HCT116 (cell line): ENCODE measurements around the gene CIDEA. TPM values are rescaled to one million over a fixed set of nuclear protein-coding genes. Genes with fewer than 3 reads are reported as not detected.
"Not testable (repeated sequence)": the region's sequence is repeated elsewhere in the genome, so short reads cannot be mapped to it uniquely, and the experiment has no call there.

Experiments
- ATAC-seq: fragments of 200-7000 bp; cut with Tn5 transposase; 2 replicates; pipeline ENCODE4 v1.9.1; 2020; ENCODE audit warnings: mild to moderate bottlenecking, moderate library complexity
- BruUV-seq: library from RNA; stranded (reverse); fragments of 400-500 nt; replicated peaks from 2 replicates; lab custom pipeline; 2021; lab: Mats Ljungman, UMichigan
- CTCF ChIA-PET: fragments of 300-600 bp; sonication (Branson Sonifier 250); formaldehyde crosslinking; loops from one replicate; lab custom pipeline; 2021; ENCODE audit warnings: antibody characterized with exemption; lab: Charles Lee
- POLR2A ChIA-PET: fragments of 300-600, 350-600 bp; sonication (Branson Sonifier 250); formaldehyde crosslinking; loops from one replicate; lab custom pipeline; 2021; ENCODE audit warnings: antibody characterized with exemption; lab: Charles Lee
- RAD21 ChIA-PET, 2 experiments: fragments of 300-600 bp; sonication (Branson Sonifier 250); formaldehyde crosslinking; loops; one replicate each; lab custom pipeline; 2023; ENCODE audit warnings: low total read pairs in 2 of 2; ENCODE audit not compliant: uncharacterized antibody in 2 of 2, unreplicated experiment in 2 of 2, low non-redundant PET in 1 of 2; lab: Charles Lee
- DNase-seq: peaks from one replicate; pipeline ENCODE4 v3.0.0-alpha.2; 2010; ENCODE audit warnings: low read depth, low spot score
- H2AFZ ChIP-seq: fragments of 200-600 bp; shearing (Covaris generic), sonication (generic); 2 replicates; pipeline ENCODE4 v1.6.1; 2017; ENCODE audit warnings: low read depth, mixed run types, mixed read lengths, antibody characterized with exemption, low read length; ENCODE audit not compliant: poor library complexity, severe bottlenecking
- H3K27ac ChIP-seq: 2 replicates; pipeline ENCODE4 v1.5.1; 2012; ENCODE audit warnings: low read depth, low read length
- H3K27me3 ChIP-seq: fragments of 200-600 bp; sonication (generic); 2 replicates; pipeline ENCODE4 v1.6.1; 2016; ENCODE audit warnings: mixed run types, low read length, mixed read lengths; ENCODE audit not compliant: insufficient read depth
- H3K36me3 ChIP-seq, 2 experiments: fragments of 200-500 bp in 1 of 2; fragments of 200-600 bp in 1 of 2; sonication (Bioruptor generic) in 1 of 2; sonication (generic) in 1 of 2; 2 replicates each; pipeline versions ENCODE4 v1.5.1 to v1.6.1; 2014 to 2016; ENCODE audit warnings: low read length in 2 of 2, inconsistent platforms in 1 of 2, mixed read lengths in 1 of 2, mixed run types in 1 of 2; ENCODE audit not compliant: insufficient read depth in 2 of 2, control insufficient read depth in 1 of 2
- H3K4me1 ChIP-seq, 2 experiments: fragments of 200-600 bp in 1 of 2; sonication (generic) in 1 of 2; 2 replicates each; pipeline versions ENCODE4 v1.5.1 to v1.6.1; 2012 to 2017; ENCODE audit warnings: low read length in 2 of 2, inconsistent platforms in 1 of 2, mild to moderate bottlenecking in 1 of 2, mixed read lengths in 1 of 2, mixed run types in 1 of 2, moderate library complexity in 1 of 2; ENCODE audit not compliant: insufficient read depth in 2 of 2, control insufficient read depth in 1 of 2
- H3K4me2 ChIP-seq: fragments of 200-600 bp; sonication (generic); 2 replicates; pipeline ENCODE4 v1.6.1; 2017; ENCODE audit warnings: mixed run types, low read length, mixed read lengths
- H3K4me3 ChIP-seq, 2 experiments: fragments of 200-600 bp in 1 of 2; sonication (generic) in 1 of 2; replicated peaks in 1 of 2; 2 replicates each; pipeline ENCODE4 v1.5.1; 2011 to 2016; ENCODE audit warnings: low read length in 2 of 2, control low read depth in 1 of 2, low read depth in 1 of 2, mild to moderate bottlenecking in 1 of 2, mixed read lengths in 1 of 2, mixed run types in 1 of 2
- H3K79me2 ChIP-seq: fragments of 200-600 bp; sonication (generic); 2 replicates; pipeline ENCODE4 v1.6.1; 2017; ENCODE audit warnings: mild to moderate bottlenecking, mixed run types, low read length, moderate library complexity, mixed read lengths; ENCODE audit not compliant: insufficient read depth
- H3K9ac ChIP-seq: fragments of 200-600 bp; sonication (generic); 2 replicates; pipeline ENCODE4 v1.6.1; 2016; ENCODE audit warnings: low read length, mixed read lengths
- H3K9me2 ChIP-seq: fragments of 200-600 bp; sonication (generic), shearing (Covaris generic); 2 replicates; pipeline ENCODE4 v1.6.1; 2017; ENCODE audit warnings: mixed run types, mild to moderate bottlenecking, moderate library complexity; ENCODE audit not compliant: insufficient read depth
- H3K9me3 ChIP-seq, 2 experiments: fragments of 200-500 bp in 1 of 2; fragments of 200-600 bp in 1 of 2; sonication (Bioruptor generic) in 1 of 2; sonication (generic) in 1 of 2; 2 replicates each; pipeline ENCODE4 v1.6.1; 2014 to 2017; ENCODE audit warnings: low read length in 2 of 2, mixed read lengths in 2 of 2, inconsistent platforms in 1 of 2, low read depth in 1 of 2, mild to moderate bottlenecking in 1 of 2, mixed run types in 1 of 2, moderate library complexity in 1 of 2; ENCODE audit not compliant: control insufficient read depth in 1 of 2, insufficient read depth in 1 of 2
- H4K20me1 ChIP-seq: fragments of 200-600 bp; sonication (generic), shearing (Covaris generic); 2 replicates; pipeline ENCODE4 v1.6.1; 2017; ENCODE audit warnings: mixed run types, mild to moderate bottlenecking, moderate library complexity; ENCODE audit not compliant: insufficient read depth
- intact Hi-C: fragments of 100-400 bp; cut with micrococcal nuclease; formaldehyde crosslinking; loops from 2 replicates; pipeline ENCODE4 v1.10.0; 2022
- total RNA-seq: library from RNA; stranded (reverse); gene quantifications from one replicate; pipeline ENCODE4 v1.2.1, GENCODE V29; 2021; ENCODE audit not compliant: unreplicated experiment

CIDEA gene
- total RNA-seq, 1 experiment from 2014 or later, result not detected

- ATAC-seq, H3K4me3 ChIP-seq, H3K9me2 ChIP-seq, H3K27ac ChIP-seq, DNase-seq, H3K27me3 ChIP-seq, H3K4me2 ChIP-seq, RAD21 ChIA-PET, H3K79me2 ChIP-seq, CTCF ChIA-PET, intact Hi-C loops, BruUV-seq, H3K9me3 ChIP-seq, POLR2A ChIA-PET, H3K4me1 ChIP-seq, H3K9ac ChIP-seq, H3K36me3 ChIP-seq, H4K20me1 ChIP-seq, H2AFZ ChIP-seq: not testable (repeated sequence)
Observed at GRCh38 chr18:12212308-12212707, 41.9 kb upstream of the CIDEA start.

GRCh38 chr18:12214296-12215005 is 39.7 kb upstream of the CIDEA start:
- CTCF ChIA-PET, result not testable (repeated sequence)

GRCh38 chr18:12216471-12216870 is 37.7 kb upstream of the CIDEA start:
- H3K4me3 ChIP-seq, H2AFZ ChIP-seq, H4K20me1 ChIP-seq, POLR2A ChIA-PET, H3K4me1 ChIP-seq, intact Hi-C loops, H3K4me2 ChIP-seq, H3K9ac ChIP-seq, ATAC-seq, H3K9me3 ChIP-seq, H3K27ac ChIP-seq, H3K27me3 ChIP-seq, RAD21 ChIA-PET, H3K79me2 ChIP-seq, H3K36me3 ChIP-seq, BruUV-seq, CTCF ChIA-PET, DNase-seq, H3K9me2 ChIP-seq: not testable (repeated sequence)

More at GRCh38 chr18:12214296-12215005, 39.7 kb upstream of the CIDEA start:
- H3K9me2 ChIP-seq, ATAC-seq, H3K4me1 ChIP-seq, H2AFZ ChIP-seq, H3K36me3 ChIP-seq, H3K4me3 ChIP-seq, DNase-seq, H3K27me3 ChIP-seq, H4K20me1 ChIP-seq, H3K79me2 ChIP-seq, RAD21 ChIA-PET, BruUV-seq, POLR2A ChIA-PET, H3K27ac ChIP-seq, H3K9me3 ChIP-seq, H3K4me2 ChIP-seq, H3K9ac ChIP-seq, intact Hi-C loops: not testable (repeated sequence)

GRCh38 chr18:12218603-12219002 is 35.6 kb upstream of the CIDEA start:
- H3K4me1 ChIP-seq, H3K36me3 ChIP-seq, H3K9ac ChIP-seq, H3K79me2 ChIP-seq, CTCF ChIA-PET, H3K27me3 ChIP-seq, H3K4me3 ChIP-seq, H2AFZ ChIP-seq, H3K9me3 ChIP-seq, DNase-seq, BruUV-seq, H3K9me2 ChIP-seq, H4K20me1 ChIP-seq, RAD21 ChIA-PET, H3K27ac ChIP-seq, intact Hi-C loops, POLR2A ChIA-PET: not testable (repeated sequence)
- peak; percentile 49; the same call in 1 of the 2 replicates for ATAC-seq
- peak overlapping the region; percentile 33; the same call in 1 of the 2 replicates for H3K4me2 ChIP-seq
